RKO (cell line): ENCODE results near the gene PITRM1.

Experiments used
- DNase-seq: peaks from one replicate; pipeline ENCODE4 v3.0.0-alpha.2; 2016; ENCODE audit warnings: low spot score

The PITRM1 gene

GRCh38 chr10:3139216-3139910 lies 33.2 kb downstream of the PITRM1 start:
- no peak for DNase-seq

GRCh38 chr10:3137958-3138726 lies 34.4 kb downstream of the PITRM1 start:
- no peak for DNase-seq

GRCh38 chr10:3136763-3137611 lies 35.6 kb downstream of the PITRM1 start:
- DNase-seq: no peak

GRCh38 chr10:3136336-3136735 lies 36.2 kb downstream of the PITRM1 start:
- no peak for DNase-seq

- DNase-seq: no peak
These were observed 37.6 kb downstream of the PITRM1 start for GRCh38 chr10:3135006-3135405.

GRCh38 chr10:3133948-3134347 lies 38.6 kb downstream of the PITRM1 start:
- no peak for DNase-seq

GRCh38 chr10:3132036-3133025 lies 40.3 kb downstream of the PITRM1 start:
- DNase-seq: no peak

GRCh38 chr10:3131098-3131497 lies 41.5 kb downstream of the PITRM1 start:
- no peak for DNase-seq

GRCh38 chr10:3129581-3130340 lies 42.8 kb downstream of the PITRM1 start:
- no peak for DNase-seq

GRCh38 chr10:3128379-3129130 lies 44.0 kb downstream of the PITRM1 start:
- no peak for DNase-seq

- DNase-seq: no peak
These were observed 44.7 kb downstream of the PITRM1 start for GRCh38 chr10:3127921-3128320.

- DNase-seq: no peak
These were observed 45.7 kb downstream of the PITRM1 start for GRCh38 chr10:3126741-3127346.

- no peak for DNase-seq
These were observed 46.3 kb downstream of the PITRM1 start for GRCh38 chr10:3126249-3126648.

- DNase-seq: no peak
These were observed 46.9 kb downstream of the PITRM1 start for GRCh38 chr10:3125527-3126170.

- DNase-seq: no peak
These were observed 48.0 kb downstream of the PITRM1 start for GRCh38 chr10:3124412-3125175.

GRCh38 chr10:3123571-3124411 lies 48.8 kb downstream of the PITRM1 start:
- no peak for DNase-seq

- no peak for DNase-seq
These were observed 49.9 kb downstream of the PITRM1 start for GRCh38 chr10:3122486-3123205.
